Tibial nerve (tissue), 4 donors: ENCODE data around the gene KDM1B.

Experiments used
- CTCF ChIP-seq, 5 experiments: fragments of 200-600 bp in 3 of 5; fragments of 450-650 bp in 2 of 5; sonication (generic) in 3 of 5; IDR thresholded peaks; one replicate each; pipeline ENCODE4 v1.5.1; 2016 to 2019; ENCODE audit warnings: antibody characterized with exemption in 5 of 5, mild to moderate bottlenecking in 3 of 5, moderate library complexity in 2 of 5
- EP300 ChIP-seq, 2 donors: sonication (generic); formaldehyde crosslinking; IDR thresholded peaks; one replicate each; pipeline ENCODE4 v1.6.1; 2017; ENCODE audit warnings: antibody characterized with exemption in 2 of 2, mild to moderate bottlenecking in 1 of 2
- POLR2A ChIP-seq, 2 donors: fragments of 450-650 bp; IDR thresholded peaks; one replicate each; pipeline ENCODE4 v1.6.1; 2017; ENCODE audit warnings: antibody characterized with exemption in 2 of 2, mild to moderate bottlenecking in 2 of 2, moderate library complexity in 2 of 2

GRCh38 chr6:18177286-18177965 is 22.2 kb downstream of the KDM1B start:
- TF ChIP-seq CTCF (IDR thresholded peaks at IDR 0.05): no peak
- TF ChIP-seq POLR2A (IDR thresholded peaks at IDR 0.05): no peak
- no peak for TF ChIP-seq EP300 (IDR thresholded peaks at IDR 0.05)
